Measurements from ENCODE around the gene FAM8A1. TPM values are rescaled to one million over a fixed set of nuclear protein-coding genes. Genes with fewer than 3 reads are reported as not detected.
"Not testable (repeated sequence)": the region's sequence is repeated elsewhere in the genome, so short reads cannot be mapped to it uniquely, and the experiment has no call there.

Gene FAM8A1, protein sequence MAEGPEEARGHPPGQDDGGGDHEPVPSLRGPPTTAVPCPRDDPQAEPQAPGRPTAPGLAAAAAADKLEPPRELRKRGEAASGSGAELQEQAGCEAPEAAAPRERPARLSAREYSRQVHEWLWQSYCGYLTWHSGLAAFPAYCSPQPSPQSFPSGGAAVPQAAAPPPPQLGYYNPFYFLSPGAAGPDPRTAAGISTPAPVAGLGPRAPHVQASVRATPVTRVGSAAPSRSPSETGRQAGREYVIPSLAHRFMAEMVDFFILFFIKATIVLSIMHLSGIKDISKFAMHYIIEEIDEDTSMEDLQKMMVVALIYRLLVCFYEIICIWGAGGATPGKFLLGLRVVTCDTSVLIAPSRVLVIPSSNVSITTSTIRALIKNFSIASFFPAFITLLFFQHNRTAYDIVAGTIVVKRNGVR
- 10 to 100 TPM; 26.0 to 33.3 (median 30.2) TPM for polyA plus RNA-seq (ENCODE audit: insufficient read length in 10 of 10)
- long read RNA-seq, donor 1, full-length matches to known transcripts: 6 of 6 reads
- long read RNA-seq, donor 1, partial matches to known transcripts: 0 of 6 reads
- long read RNA-seq, donor 1, other reads (novel, unspliced or antisense): 0 of 6 reads
- long read RNA-seq, donor 2, full-length matches to known transcripts: 7 of 7 reads
- long read RNA-seq, donor 2, partial matches to known transcripts: 0 of 7 reads
- long read RNA-seq, donor 2, other reads (novel, unspliced or antisense): 0 of 7 reads
- long read RNA-seq, donor 3: 0 reads
- long read RNA-seq, donor 4, full-length matches to known transcripts: 6 of 6 reads
- long read RNA-seq, donor 4, partial matches to known transcripts: 0 of 6 reads
- long read RNA-seq, donor 4, other reads (novel, unspliced or antisense): 0 of 6 reads
- long read RNA-seq, donor 5, full-length matches to known transcripts: 8 of 8 reads
- long read RNA-seq, donor 5, partial matches to known transcripts: 0 of 8 reads
- long read RNA-seq, donor 5, other reads (novel, unspliced or antisense): 0 of 8 reads
- long read RNA-seq, donor 6, full-length matches to known transcripts: 7 of 12 reads
- long read RNA-seq, donor 6, partial matches to known transcripts: 5 of 12 reads
- long read RNA-seq, donor 6, other reads (novel, unspliced or antisense): 0 of 12 reads
- long read RNA-seq, donor 7, full-length matches to known transcripts: 8 of 8 reads
- long read RNA-seq, donor 7, partial matches to known transcripts: 0 of 8 reads
- long read RNA-seq, donor 7, other reads (novel, unspliced or antisense): 0 of 8 reads
- long read RNA-seq, donor 8, full-length matches to known transcripts: 4 of 4 reads
- long read RNA-seq, donor 8, partial matches to known transcripts: 0 of 4 reads
- long read RNA-seq, donor 8, other reads (novel, unspliced or antisense): 0 of 4 reads
- long read RNA-seq, donor 9: 0 reads

DNA sequence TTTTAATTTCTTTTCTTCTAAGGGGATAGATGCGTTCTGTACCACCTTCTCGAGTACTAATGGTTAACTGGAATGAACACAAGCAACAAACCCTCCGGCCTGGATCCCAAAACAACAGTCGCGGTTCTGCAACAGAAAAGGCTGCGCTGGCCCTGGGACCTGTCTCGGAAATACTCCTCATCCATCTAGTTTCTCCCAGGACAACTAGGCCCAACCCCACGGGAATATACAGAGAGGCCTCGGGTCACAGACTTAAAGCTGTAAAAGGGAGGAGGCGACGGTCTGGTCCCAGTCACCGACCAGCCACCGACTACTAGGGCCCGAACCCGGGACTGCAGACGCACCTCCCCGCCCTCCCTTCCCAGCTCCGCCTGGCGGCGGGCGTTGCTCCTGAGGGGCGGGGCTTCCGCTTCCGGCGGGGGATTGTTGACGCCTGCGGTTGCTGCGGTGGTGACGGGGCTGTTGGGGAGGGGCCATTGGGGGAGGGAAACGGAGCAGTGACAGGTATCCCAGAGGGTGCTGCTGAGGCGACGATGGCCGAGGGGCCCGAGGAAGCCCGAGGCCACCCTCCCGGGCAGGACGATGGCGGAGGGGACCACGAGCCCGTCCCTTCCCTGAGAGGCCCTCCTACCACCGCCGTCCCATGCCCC lies at the start of gene FAM8A1:
TSS of gene FAM8A1 (plus strand) at position 426 of the 650 bp plus-strand sequence. CDS start at position 534, 108 bp downstream.
- peak; percentile 93 to 98 (median 96) for DNase-seq

DNA sequence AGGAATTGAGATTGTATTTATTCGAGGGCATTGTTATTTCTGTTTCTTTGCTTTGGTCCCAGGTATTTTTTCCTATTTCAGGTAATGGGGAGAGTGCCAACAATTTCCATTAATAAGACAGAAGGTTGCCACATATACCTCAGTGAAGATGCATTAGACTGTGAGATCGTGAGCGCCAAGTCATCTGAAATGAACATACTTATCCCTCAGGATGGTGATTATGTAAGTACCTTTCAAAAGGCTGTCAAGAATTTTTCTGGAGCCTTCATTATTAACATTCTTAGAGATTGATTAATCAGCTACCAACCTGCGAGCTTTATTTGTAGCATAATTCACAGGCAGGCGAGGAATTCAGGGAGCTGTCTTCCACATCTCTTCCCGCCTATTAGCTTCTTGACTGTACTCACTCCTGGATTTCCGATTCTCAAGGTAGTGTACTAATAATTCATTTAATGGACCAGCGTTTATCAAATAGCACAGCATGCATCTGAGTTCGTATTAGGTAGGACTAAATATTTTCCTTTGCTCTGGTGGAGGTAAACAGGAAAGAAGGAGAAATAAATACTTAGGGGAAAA lies 48.6 kb upstream of the FAM8A1 start:
- no peak for DNase-seq

DNA sequence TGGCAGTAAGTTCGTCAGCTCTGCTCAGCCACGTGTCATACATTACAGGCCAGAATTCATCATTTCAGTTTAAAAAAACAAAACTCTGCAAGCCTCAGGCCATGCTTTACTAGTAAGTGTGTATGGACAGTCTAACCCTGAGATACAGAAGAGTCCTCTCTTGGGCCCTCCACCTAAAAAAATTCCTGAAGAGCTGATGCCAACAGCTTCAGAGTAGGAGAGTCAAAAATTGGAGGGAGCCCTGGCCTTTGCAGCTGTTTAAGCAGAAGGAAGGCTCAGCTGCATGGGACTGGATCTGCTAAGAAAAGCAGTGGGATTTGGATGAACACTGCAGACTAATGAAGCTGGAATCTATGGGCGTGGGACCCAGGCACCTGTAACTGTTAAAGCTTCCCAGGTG lies 47.2 kb upstream of the FAM8A1 start:
- DNase-seq: peak; percentile 9 to 59 (median 17)

DNA sequence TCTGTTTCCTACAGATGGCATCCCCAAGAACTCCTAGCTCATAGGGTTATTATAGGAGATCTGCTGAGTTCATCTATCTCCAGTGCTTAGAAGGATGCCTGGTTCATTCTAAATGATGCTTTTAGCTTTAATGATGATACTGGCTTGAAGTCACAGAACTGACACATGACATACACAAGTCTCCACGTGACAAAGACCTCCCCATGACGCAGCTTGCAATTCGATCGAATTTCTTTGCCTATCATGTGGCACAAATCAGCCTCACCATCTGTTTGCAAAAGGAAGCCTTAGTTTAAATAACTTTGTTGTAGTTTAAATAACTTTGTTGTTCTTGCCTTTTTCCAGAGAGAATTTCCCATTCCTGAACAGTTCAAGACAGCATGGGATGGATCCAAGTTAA lies 44.1 kb upstream of the FAM8A1 start:
- DNase-seq: no peak

DNA sequence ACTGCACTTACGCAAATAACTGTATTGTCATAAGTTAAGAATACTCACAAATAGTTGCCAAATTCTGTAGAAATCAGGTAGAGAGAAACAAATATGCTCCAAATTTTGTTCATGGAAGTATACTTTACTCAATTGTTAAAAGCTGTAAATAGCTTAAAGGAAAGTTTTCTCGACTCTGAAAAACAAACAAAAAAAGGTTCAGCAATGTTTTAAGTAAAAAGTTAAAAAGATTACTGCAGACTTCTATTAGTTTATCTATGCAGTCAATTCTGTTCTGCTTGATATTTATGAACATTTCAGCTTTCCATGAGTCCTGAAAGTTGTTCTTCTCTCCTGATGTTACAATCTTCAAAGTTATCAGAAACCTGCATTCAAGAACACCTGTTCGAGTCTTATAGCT lies 37.5 kb upstream of the FAM8A1 start:
- DNase-seq: no peak

DNA sequence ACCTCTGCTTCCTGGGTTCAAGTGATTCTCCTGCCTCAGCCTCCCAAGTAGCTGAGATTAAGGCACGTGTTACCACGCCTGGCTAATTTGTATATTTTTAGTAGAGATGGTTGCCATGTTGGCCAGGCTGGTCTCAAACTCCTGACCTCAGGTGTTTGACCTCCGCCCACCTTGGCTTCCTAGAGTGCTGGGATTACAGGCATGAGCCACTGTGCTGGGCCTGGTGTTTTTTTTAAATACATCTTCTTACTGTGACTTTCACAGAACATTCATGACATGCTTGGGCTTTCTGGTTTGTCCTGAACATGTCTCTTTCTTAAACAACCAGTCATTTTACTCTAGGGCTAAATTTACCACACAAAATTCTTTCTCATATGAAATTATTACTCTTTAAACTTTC lies 34.7 kb upstream of the FAM8A1 start:
- DNase-seq: no peak

DNA sequence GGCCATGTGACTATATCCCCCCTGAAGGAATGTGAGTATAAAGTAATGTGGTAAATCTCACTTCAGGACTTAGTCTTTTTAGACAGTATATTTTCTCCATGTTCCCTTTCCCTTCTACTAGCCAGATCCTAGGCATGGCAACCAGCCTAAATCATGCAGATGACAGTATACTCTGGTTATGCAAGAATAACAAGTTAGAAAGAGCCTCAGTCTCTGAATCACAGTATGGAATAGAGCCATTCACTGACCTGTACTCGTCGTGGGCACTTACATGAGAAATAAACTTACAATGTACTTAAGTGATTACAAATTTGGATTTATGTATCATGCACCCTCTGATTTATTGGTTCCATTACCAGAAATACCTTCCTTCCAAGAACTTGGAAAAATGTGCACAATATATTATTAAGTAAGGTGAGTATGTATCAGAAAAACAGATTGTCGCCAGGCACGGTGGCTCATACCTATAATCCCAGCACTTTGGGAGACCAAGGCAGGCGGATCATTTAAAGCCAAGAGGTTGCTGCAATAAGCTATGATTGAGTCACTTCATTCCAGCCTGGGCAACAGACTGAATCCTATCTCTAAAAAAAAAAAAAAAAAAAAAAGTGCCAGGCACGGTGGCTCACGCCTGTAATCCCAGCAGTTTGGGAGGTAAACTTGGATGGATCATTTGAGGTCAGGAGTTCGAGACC lies 25.1 kb upstream of the FAM8A1 start:
- no peak for DNase-seq

DNA sequence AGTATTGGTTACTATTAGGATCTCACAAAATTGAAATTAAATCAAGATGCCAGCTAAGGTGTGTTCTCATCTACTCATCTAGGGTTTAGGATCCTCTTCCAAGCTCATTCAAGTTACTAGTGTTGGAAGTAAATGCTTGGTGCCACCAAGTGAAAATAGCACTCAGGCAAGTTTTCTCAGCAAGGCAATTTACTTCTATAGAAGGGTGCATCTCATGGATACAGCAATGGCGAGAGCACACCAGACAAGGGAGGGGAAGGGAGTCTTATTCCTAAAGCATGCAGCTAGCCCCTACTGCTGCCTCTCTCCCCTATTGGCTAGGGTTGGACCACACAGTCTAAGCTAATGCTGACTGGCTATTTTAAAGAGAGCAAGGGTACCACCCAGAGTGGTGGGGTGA lies 23.0 kb upstream of the FAM8A1 start:
- DNase-seq: no peak

DNA sequence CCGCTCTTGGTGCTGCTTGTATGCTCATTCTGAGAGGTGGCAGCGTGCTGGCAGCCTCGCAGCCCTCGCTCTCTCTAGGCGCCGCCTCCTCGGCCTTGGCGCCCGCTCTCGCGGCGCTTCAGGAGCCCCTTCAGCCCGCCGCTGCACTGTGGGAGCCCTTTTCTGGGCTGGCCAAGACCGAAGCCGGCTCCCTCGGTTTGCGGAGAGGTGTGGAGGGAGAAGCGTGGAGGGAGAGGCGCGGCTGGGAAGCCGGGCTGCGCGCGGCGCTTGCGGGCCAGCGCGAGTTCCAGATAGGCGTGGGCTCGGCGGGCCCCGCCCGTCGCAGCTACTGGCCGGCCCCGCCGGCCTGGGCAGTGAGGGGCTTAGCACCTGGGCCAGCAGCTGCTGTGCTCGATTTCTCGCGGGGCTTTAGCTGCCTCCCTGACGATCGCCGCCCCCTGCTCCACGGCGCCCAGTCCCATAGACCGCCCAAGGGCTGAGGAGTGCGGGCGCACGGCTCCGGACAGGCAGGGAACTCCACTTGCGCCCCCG lies 19.5 kb upstream of the FAM8A1 start:
- peak; percentile 30 to 64 (median 53) for DNase-seq

DNA sequence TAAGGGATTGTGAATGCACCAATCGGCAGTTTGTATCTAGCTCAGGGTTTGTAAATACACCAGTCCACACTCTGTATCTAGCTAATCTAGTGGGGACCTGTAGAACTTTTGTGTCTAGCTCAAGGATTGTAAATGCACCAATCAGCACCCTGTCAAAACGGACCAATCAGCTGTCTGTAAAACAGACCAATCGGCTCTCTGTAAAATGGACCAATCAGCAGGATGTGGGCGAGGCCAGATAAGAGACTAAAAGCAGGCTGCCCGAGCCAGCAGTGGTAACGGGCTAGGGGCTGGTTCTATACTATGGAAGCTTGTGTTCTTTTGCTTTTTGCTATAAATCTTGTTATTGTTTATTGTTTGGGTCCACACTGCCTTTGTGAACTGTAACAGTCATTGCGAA lies 18.8 kb upstream of the FAM8A1 start:
- not testable (repeated sequence) for DNase-seq

DNA sequence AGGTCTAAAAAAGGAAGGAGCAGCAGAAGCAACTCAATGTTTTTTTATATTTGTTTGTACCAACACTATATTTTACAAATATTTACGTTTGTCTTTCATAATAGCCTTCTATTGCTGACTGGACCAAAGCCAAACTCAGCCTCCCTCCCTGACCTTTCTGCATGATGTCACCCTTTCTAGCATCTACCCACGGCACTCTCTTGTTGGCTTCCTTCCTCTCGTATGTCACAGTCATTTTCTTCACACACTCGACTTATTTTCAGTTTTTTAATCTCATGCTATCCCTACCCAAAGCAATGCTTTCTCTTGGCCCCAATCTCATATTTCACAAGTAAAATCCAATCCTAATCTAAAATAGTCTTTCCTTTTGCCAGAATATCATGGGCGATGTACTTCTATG lies 16.3 kb upstream of the FAM8A1 start:
- DNase-seq: peak in 1 of 3 donors; percentile 10

DNA sequence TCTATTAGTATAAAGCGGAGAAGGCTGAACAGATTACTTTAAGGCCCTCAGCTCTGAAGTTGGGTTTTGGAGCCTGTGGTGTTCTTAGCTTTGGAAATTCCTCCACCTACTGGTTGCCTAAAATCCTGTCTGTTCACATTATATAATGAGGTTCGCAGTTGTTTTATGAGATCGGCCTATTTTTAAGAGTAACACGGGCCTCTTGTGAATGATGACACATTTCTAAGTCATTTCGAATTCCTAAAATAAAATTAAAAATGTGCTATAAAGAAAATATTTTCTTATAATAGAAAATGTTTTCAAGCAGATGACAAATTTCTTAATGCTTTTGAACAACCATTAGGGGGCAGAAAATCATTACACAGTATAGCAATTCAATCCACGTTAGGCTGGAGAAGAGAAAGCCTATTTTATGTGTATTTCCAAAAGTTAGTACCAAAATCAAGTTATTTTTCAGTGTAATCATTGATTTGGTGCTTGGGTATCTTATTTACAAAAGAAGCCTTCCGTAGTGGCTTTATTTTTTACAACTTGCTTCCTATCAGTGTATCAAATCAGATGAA lies 15.8 kb upstream of the FAM8A1 start:
- peak; percentile 78 to 88 (median 79) for DNase-seq

DNA sequence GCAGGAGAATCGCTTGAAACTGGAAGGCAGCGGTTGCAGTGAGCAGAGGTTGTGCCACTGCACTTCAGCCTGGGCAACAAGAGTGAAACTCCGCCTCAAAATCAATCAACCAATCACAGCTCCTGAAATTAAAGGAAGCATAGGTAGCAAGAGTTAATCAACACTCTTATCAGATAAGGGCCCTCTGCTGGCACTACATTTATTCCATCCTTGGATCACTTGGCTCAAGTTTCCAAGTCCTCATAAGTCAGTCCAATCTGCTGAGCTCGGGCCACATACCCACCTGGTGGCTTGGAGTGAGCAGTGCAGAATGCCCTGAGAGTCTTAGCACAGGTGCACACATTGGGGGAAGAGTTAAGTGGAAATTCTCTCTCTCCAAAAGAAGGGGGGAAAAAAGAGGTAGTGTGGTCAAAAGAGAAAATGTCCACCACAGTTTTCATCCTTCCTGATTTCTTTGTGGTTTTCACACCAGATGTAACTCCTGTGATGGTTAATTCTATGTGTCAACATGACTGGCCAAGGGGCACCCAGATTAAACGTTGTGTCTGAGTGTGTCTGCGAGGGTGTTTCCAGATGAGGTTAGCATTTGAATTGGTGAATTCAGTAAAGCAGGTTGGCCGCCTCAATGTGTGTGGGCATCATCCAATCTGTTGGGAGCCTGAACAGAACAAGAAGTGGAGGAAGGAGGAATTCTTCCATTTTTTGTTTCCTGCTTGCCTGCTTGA lies 14.2 kb upstream of the FAM8A1 start:
- DNase-seq: no peak

DNA sequence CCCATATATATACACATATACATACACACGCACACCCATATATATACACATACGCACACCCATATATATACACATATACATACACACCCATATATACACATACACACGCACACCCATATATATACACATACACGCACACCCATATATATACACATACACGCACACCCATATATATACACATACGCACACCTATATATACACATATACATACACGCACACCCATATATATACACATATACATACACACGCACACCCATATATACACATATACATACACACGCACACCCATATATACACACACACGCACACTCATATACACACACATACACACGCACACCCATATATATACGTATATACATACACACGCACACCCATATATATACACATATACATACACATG lies 13.5 kb upstream of the FAM8A1 start:
- not testable (repeated sequence) for DNase-seq

DNA sequence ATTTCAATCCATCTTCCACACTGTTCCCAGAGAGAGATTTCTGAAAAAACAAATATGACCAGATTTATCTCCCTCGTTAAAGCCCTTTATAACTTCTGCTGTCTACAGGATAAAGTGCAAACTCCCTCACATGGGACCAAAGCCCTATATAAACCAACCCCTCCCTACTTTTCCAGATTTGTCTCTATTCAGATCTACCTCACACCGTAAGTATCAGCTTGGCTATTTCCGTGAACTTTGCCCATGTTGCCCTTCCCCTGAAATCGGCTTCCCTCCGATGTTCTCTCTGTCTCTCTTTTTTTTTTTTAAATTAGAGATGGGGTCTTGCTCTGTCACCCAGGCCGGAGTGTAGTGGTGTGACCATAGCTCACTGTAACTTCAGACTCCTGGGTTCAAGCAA lies 12.1 kb upstream of the FAM8A1 start:
- DNase-seq: no peak

DNA sequence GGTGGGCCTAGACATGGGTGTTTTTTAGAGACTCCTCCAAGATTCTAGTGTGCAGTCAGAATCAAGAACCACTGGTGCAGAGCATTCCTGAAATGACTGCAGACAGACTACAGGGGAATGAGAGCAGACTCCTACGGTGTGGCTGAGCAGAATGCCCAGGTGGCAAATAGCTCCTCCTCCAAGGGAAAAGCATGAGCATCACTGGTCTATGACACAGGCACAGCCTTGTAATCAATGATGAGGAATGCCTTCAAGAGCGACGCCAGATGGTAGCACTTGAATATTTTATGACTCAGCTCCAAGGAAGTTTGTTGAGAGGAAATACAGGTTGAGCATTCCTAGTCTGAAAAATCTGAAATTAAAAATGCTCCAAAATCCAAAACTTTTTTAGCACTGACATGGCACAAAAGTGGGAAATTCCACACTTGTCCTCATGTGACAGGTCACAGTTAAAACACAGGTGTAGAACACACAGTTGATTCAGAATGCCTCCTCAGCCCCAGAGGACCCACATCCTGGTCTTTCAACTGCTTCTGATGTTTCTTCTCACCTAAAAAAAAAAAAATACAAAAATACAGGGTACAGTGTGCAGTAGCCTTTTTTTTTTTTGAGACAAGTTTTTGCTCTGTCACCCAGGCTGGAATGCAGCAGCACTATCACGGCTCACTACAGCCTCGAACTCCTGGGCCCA lies 10.6 kb upstream of the FAM8A1 start:
- DNase-seq: peak in 1 of 3 donors; percentile 56

DNA sequence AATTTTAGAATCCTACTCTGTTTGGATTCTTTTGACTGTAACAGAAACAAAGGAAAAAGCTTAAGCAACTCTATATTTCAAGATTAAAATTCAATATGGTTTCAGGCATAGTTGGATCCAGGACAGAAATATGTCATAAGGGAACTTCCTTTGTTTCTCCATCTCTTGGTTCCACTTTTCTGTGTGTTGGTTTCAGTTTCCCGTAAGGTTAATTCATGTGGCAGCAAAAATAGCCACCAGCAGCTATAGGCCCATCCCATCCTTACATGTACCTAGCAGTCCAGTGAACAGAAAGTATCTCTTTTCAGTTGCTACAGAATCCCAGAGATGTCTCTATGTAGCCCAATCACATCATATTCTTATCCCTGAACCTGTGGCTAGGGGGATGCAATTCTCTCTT lies 8.8 kb upstream of the FAM8A1 start:
- no peak for DNase-seq

DNA sequence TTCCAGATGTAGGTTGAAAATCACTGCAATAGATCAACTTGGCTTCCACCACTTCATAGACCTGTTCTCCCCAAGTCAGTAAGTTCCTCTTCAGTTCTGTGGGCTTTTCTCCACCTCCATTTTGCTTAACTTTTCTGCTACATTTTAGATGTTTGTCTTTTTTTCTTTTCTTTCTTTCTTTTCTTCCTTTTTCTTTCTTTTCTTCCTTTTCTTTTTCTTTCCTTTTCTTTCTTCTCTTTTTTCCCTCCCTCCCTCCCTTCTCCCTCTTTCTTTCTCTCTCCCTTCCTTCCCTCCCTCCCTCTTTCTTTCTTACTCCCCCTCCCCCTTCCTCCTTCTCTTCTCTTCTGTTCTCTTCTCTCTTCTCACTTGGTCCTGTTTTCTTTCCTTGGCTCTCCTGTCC lies 6.9 kb upstream of the FAM8A1 start:
- DNase-seq: no peak

Data from muscle of back (tissue), 13 donors.